H9 (cell line): ENCODE measurements around the gene BTBD6. TPM values are rescaled to one million over a fixed set of nuclear protein-coding genes. Genes with fewer than 3 reads are reported as not detected.
A peak's percentile ranks its signal among the peaks of the same experiment; 100 is the strongest.

ENCODE experiments used
- DNase-seq: peaks from one replicate; pipeline ENCODE4 v3.0.0-alpha.2; 2017
- H2AFZ ChIP-seq: one replicate; pipeline ENCODE4 v1.6.1; 2013; ENCODE audit warnings: mild to moderate bottlenecking, low read length, control low read depth, moderate library complexity
- H2AK5ac ChIP-seq: 2 replicates; pipeline ENCODE4 v1.6.1; 2013; ENCODE audit warnings: low read length, control low read depth, mixed read lengths; ENCODE audit not compliant: insufficient read length
- H2BK120ac ChIP-seq: one replicate; pipeline ENCODE4 v1.6.1; 2013; ENCODE audit warnings: low read depth, mild to moderate bottlenecking, low read length, control low read depth, inconsistent platforms; ENCODE audit not compliant: poor library complexity, severe bottlenecking
- H2BK12ac ChIP-seq: 2 replicates; pipeline ENCODE4 v1.6.1; 2013; ENCODE audit warnings: low read length, control low read depth, mixed read lengths, low read depth; ENCODE audit not compliant: insufficient read length
- H2BK15ac ChIP-seq: 2 replicates; pipeline ENCODE4 v1.6.1; 2013; ENCODE audit warnings: low read depth, low read length, control low read depth
- H2BK20ac ChIP-seq: one replicate; pipeline ENCODE4 v1.6.1; 2013; ENCODE audit warnings: low read depth, mild to moderate bottlenecking, low read length, control low read depth, inconsistent platforms; ENCODE audit not compliant: poor library complexity, severe bottlenecking
- H2BK5ac ChIP-seq: 2 replicates; pipeline ENCODE4 v1.6.1; 2013; ENCODE audit warnings: low read length, control low read depth, mixed read lengths; ENCODE audit not compliant: insufficient read length
- H3K14ac ChIP-seq: 2 replicates; pipeline ENCODE4 v1.6.1; 2013; ENCODE audit warnings: low read length, control low read depth; ENCODE audit not compliant: insufficient read depth
- H3K18ac ChIP-seq: 2 replicates; pipeline ENCODE4 v1.6.1; 2013; ENCODE audit warnings: low read depth, mild to moderate bottlenecking, mixed read lengths, low read length, control low read depth; ENCODE audit not compliant: insufficient read length
- H3K23ac ChIP-seq: 2 replicates; pipeline ENCODE4 v1.6.1; 2013; ENCODE audit warnings: low read length, control low read depth, mixed read lengths, low read depth; ENCODE audit not compliant: insufficient read length
- H3K23me2 ChIP-seq: 2 replicates; pipeline ENCODE4 v1.6.1; 2013; ENCODE audit warnings: low read depth, mild to moderate bottlenecking, mixed read lengths, low read length, control low read depth; ENCODE audit not compliant: insufficient read length, poor library complexity, severe bottlenecking
- H3K27ac ChIP-seq: 2 replicates; pipeline ENCODE4 v1.5.1; 2013; ENCODE audit warnings: low read length, control low read depth, mixed read lengths, low read depth; ENCODE audit not compliant: insufficient read length
- H3K27me3 ChIP-seq: 2 replicates; pipeline ENCODE4 v1.6.1; 2013; ENCODE audit warnings: low read length, control low read depth, inconsistent platforms; ENCODE audit not compliant: insufficient read depth
- H3K4ac ChIP-seq: 2 replicates; pipeline ENCODE4 v1.6.1; 2013; ENCODE audit warnings: low read depth, mild to moderate bottlenecking, control low read depth, inconsistent platforms, low read length, moderate library complexity
- H3K4me1 ChIP-seq: 2 replicates; pipeline ENCODE4 v1.6.1; 2013; ENCODE audit warnings: low read length, control low read depth, inconsistent platforms; ENCODE audit not compliant: insufficient read depth
- H3K4me2 ChIP-seq: 2 replicates; pipeline ENCODE4 v1.6.1; 2013; ENCODE audit warnings: low read length, control low read depth, mixed read lengths; ENCODE audit not compliant: insufficient read length, insufficient read depth
- H3K56ac ChIP-seq: 2 replicates; pipeline ENCODE4 v1.6.1; 2013; ENCODE audit warnings: low read depth, mild to moderate bottlenecking, mixed read lengths, low read length, control low read depth; ENCODE audit not compliant: insufficient read length
- H3K79me1 ChIP-seq: 2 replicates; pipeline ENCODE4 v1.6.1; 2013; ENCODE audit warnings: low read depth, mild to moderate bottlenecking, moderate library complexity, low read length, control low read depth, inconsistent platforms; ENCODE audit not compliant: insufficient read depth, poor library complexity, severe bottlenecking
- H3K79me2 ChIP-seq: 2 replicates; pipeline ENCODE4 v1.6.1; 2013; ENCODE audit warnings: low read length, control low read depth, inconsistent platforms; ENCODE audit not compliant: insufficient read depth
- H3K9ac ChIP-seq: 2 replicates; pipeline ENCODE4 v1.6.1; 2013; ENCODE audit warnings: low read length, control low read depth, mixed read lengths; ENCODE audit not compliant: insufficient read length; ENCODE audit errors: extremely low read depth
- H3K9me3 ChIP-seq: one replicate; pipeline ENCODE4 v1.6.1; 2013; ENCODE audit warnings: low read depth, low read length, inconsistent platforms; ENCODE audit not compliant: control insufficient read depth
- H3T11ph ChIP-seq: one replicate; pipeline ENCODE4 v1.6.1; 2013; ENCODE audit warnings: mild to moderate bottlenecking, low read length, control low read depth, inconsistent platforms
- H4K20me1 ChIP-seq: one replicate; pipeline ENCODE4 v1.6.1; 2013; ENCODE audit not compliant: control insufficient read depth, insufficient read length, insufficient read depth
- H4K5ac ChIP-seq: 2 replicates; pipeline ENCODE4 v1.6.1; 2013; ENCODE audit warnings: low read depth, mild to moderate bottlenecking, mixed read lengths, low read length, control low read depth; ENCODE audit not compliant: insufficient read length
- H4K8ac ChIP-seq: replicated peaks from 2 replicates; pipeline ENCODE4 v1.6.1; 2013; ENCODE audit warnings: low read length, control low read depth, mixed read lengths, low read depth; ENCODE audit not compliant: insufficient read length
- H4K91ac ChIP-seq: 2 replicates; pipeline ENCODE4 v1.6.1; 2013; ENCODE audit warnings: low read depth, mild to moderate bottlenecking, moderate library complexity, mixed read lengths, low read length, control low read depth; ENCODE audit not compliant: insufficient read length
- H3K27ac Mint-ChIP-seq, 3 experiments: 2 replicates in 2 of 3; 3 replicates in 1 of 3; pipeline ENCODE4 v1.8.0; 2020 to 2021; ENCODE audit warnings: mixed read lengths in 3 of 3, mild to moderate bottlenecking in 1 of 3, moderate library complexity in 1 of 3
- H3K27me3 Mint-ChIP-seq: 2 replicates; pipeline ENCODE4 v1.8.0; 2021; ENCODE audit warnings: low read depth, mild to moderate bottlenecking, moderate library complexity, mixed read lengths
- H3K36me3 Mint-ChIP-seq, 3 experiments: 2 replicates in 2 of 3; 3 replicates in 1 of 3; pipeline ENCODE4 v1.8.0; 2020 to 2021; ENCODE audit warnings: low read depth in 3 of 3, mixed read lengths in 3 of 3; ENCODE audit not compliant: insufficient read depth in 1 of 3
- H3K4me1 Mint-ChIP-seq, 2 experiments: 2 replicates each; pipeline ENCODE4 v1.8.0; 2020; ENCODE audit warnings: mixed read lengths in 2 of 2
- H3K4me3 Mint-ChIP-seq, 2 experiments: 2 replicates in 1 of 2; 3 replicates in 1 of 2; pipeline ENCODE4 v1.8.0; 2020 to 2021; ENCODE audit warnings: mild to moderate bottlenecking in 2 of 2, mixed read lengths in 2 of 2, moderate library complexity in 1 of 2
- H3K9me3 Mint-ChIP-seq, 2 experiments: 2 replicates in 1 of 2; 3 replicates in 1 of 2; pipeline ENCODE4 v1.8.0; 2020; ENCODE audit warnings: mild to moderate bottlenecking in 2 of 2, mixed read lengths in 2 of 2, moderate library complexity in 1 of 2
- CTCF ChIP-seq: fragments of 200-600 bp; sonication (generic); conservative IDR thresholded peaks from 3 replicates; pipeline ENCODE4 v1.8.0; 2021; ENCODE audit warnings: antibody characterized with exemption, mild to moderate bottlenecking
- WGBS: extraction: QIAGEN DNeasy Blood & Tissue Kit; methylation state at CpG from one replicate; pipeline ENCODE4 v1.1.7; 2013; ENCODE audit warnings: missing lambda C conversion rate, low lambda C conversion rate, mixed read lengths; ENCODE audit not compliant: insufficient read length; ENCODE audit errors: extremely low coverage; 5-methylcytosine and 5-hydroxymethylcytosine counted together
- total RNA-seq: library from RNA; stranded (reverse); gene quantifications from 2 replicates; pipeline ENCODE4 v1.2.1, GENCODE V29; 2021

BTBD6 gene
- total RNA-seq, 1 experiment from 2014 or later = 23.3 TPM

GRCh38 chr14:105272623-105273022 lies 24.3 kb downstream of the BTBD6 start:
- Histone ChIP-seq H2AFZ (no peak overlapping the region), H2BK5ac (no peak overlapping the region), H4K8ac (no peak overlapping the region), H2BK12ac (no peak overlapping the region), H3K14ac (no peak overlapping the region), H4K5ac (no peak overlapping the region), H3K23ac (no peak overlapping the region), H4K20me1 (no peaks in the 10 kb centered on the region), H3K4me1 (no peaks in the 10 kb centered on the region), H3K4me2 (no peak overlapping the region), H3K9me3 (no peaks in the 10 kb centered on the region), H3K79me1 (no peaks in the 10 kb centered on the region), H3K27me3 (no peaks in the 10 kb centered on the region), H2BK15ac (no peak overlapping the region), H2BK20ac (no peak overlapping the region), H3K79me2 (no peaks in the 10 kb centered on the region), H3K4ac (no peak overlapping the region), H3T11ph (no peak overlapping the region), H4K91ac (no peak overlapping the region), H3K56ac (no peak overlapping the region), H2BK120ac (no peak overlapping the region), H2AK5ac (no peak overlapping the region), H3K23me2 (no peaks in the 10 kb centered on the region), H3K18ac (no peak overlapping the region), H3K27ac (no peak overlapping the region), H3K9ac (no peak overlapping the region)
- H3K4me1 Mint-ChIP-seq = peaks cover 0 to 4% of the 10 kb centered on the region in 2 experiments; a peak in 2 of 4 replicates
- no peaks in the 10 kb centered on the region for H3K27me3 Mint-ChIP-seq
- no CpG with 5 or more reads among the region's 15 CpGs for WGBS
- H3K36me3 Mint-ChIP-seq = no peaks in the 10 kb centered on the region
- peak; percentile 43 for DNase-seq
- TF ChIP-seq CTCF = no peak
- no peak overlapping the region for H3K4me3 Mint-ChIP-seq
- H3K9me3 Mint-ChIP-seq = no peaks in the 10 kb centered on the region
- 0 out of 7 replicates have a peak overlapping the region, but pooled peaks of 1 of the 3 experiments have one; percentile 8 for H3K27ac Mint-ChIP-seq
